ENCODE measurements around the gene ZNF81.
A peak's percentile ranks its signal among the peaks of the same experiment; 100 is the strongest.

The ZNF81 gene

DNA sequence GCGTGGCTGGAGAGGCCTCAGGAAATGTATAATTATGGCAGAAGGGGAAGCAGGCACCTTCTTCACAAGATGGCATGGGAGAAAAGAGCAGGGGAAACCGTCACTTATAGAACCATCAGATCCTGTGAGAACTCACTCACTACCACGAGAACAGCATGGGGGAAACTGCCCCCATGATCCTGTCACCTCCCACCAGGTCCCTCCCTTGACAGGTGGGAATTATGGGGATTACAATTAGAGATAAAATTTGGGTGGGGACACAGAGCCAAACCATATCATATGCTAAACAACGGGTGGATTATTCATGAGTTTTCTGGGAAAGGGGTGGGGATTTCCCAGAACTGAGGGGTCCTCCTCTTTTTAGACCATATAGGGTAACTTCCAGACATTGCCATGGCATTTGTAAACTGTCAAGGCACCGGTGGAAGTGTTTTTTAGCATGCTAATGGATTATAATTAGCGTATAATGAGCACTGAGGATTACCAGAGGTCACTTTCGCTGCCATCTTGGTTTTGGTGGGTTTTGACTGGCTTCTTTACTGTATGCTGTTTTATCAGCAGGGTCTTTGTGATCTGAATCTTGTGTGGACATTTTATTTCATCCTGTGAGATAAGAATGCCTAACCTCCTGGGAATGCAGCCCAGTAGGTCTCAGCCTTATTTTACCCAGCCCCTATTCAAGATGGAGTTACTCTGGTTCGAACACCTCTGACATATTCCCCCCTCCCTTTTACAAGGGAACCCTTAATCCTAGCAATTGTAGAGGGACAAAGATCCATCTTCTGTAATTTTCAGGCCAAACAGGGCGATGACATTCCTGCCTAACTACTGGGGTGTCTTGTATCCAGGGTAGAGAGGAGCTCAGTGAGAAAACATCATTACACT lies 27.6 kb upstream of the ZNF81 start:
- H3K4me1 ChIP-seq (ENCODE audit: control insufficient read depth, low read depth, low read length): no peaks in the 10 kb centered on the region
- no peak overlapping the region for H2AK5ac ChIP-seq (ENCODE audit: low read length)
- no peak overlapping the region for H2BK15ac ChIP-seq (replicated peaks; ENCODE audit: low read depth)
- no peak overlapping the region for H3K4me3 ChIP-seq (ENCODE audit: low read length)
- no peak overlapping the region for H2BK5ac ChIP-seq (ENCODE audit: low read length)
- H3K27me3 ChIP-seq (ENCODE audit: insufficient read depth, low read length, poor library complexity): no peaks in the 10 kb centered on the region
- no peak overlapping the region for H3K9ac ChIP-seq (ENCODE audit: low read length)
- no peak overlapping the region for H3K23ac ChIP-seq (ENCODE audit: low read length)
- no CpG with 5 or more reads among the region's 9 CpGs for WGBS (ENCODE audit: extremely low coverage, insufficient coverage, low lambda C conversion rate)
- H3K79me1 ChIP-seq (ENCODE audit: low read length): no peaks in the 10 kb centered on the region
- no peak overlapping the region for H3K27ac ChIP-seq (ENCODE audit: low read depth, low read length)
- H3K56ac ChIP-seq (ENCODE audit: low read length): no peak overlapping the region
- no peak overlapping the region for H4K8ac ChIP-seq (ENCODE audit: low read depth, low read length)
- no peaks in the 10 kb centered on the region for H3K36me3 ChIP-seq (ENCODE audit: control insufficient read depth, insufficient read depth, low read length)
- DNase-seq: no peak
- H3K18ac ChIP-seq (ENCODE audit: low read length): no peak overlapping the region
- no peak overlapping the region for H2BK120ac ChIP-seq (ENCODE audit: low read depth, low read length)
- no peak overlapping the region for H3K4me2 ChIP-seq (ENCODE audit: low read length)
- H3K4ac ChIP-seq (ENCODE audit: low read depth, low read length): no peak overlapping the region
- no peaks in the 10 kb centered on the region for H3K79me2 ChIP-seq (ENCODE audit: control insufficient read depth, insufficient read depth, low read length)
- no peak overlapping the region for H4K5ac ChIP-seq (ENCODE audit: low read length)

- H3K23ac ChIP-seq (ENCODE audit: low read length): no peak overlapping the region
- H3K4me3 ChIP-seq (ENCODE audit: low read length): no peak overlapping the region
- H4K8ac ChIP-seq (ENCODE audit: low read depth, low read length): no peak overlapping the region
- H2BK15ac ChIP-seq (replicated peaks; ENCODE audit: low read depth): no peak overlapping the region
- H3K79me2 ChIP-seq (ENCODE audit: control insufficient read depth, insufficient read depth, low read length): no peaks in the 10 kb centered on the region
- H3K79me1 ChIP-seq (ENCODE audit: low read length): no peaks in the 10 kb centered on the region
- DNase-seq: peak; percentile 48
- no CpG with 5 or more reads among the region's 1 CpG for whole genome bisulfite sequencing (ENCODE audit: extremely low coverage, insufficient coverage, low lambda C conversion rate)
- no peaks in the 10 kb centered on the region for H3K36me3 ChIP-seq (ENCODE audit: control insufficient read depth, insufficient read depth, low read length)
- H3K4me1 ChIP-seq (ENCODE audit: control insufficient read depth, low read depth, low read length): peaks cover 6% of the 10 kb centered on the region
- H3K27ac ChIP-seq (ENCODE audit: low read depth, low read length): peak overlapping the region; percentile 57
- H2BK5ac ChIP-seq (ENCODE audit: low read length): no peak overlapping the region
- H3K56ac ChIP-seq (ENCODE audit: low read length): peak overlapping the region; percentile 56
- H4K5ac ChIP-seq (ENCODE audit: low read length): no peak overlapping the region
- H3K9ac ChIP-seq (ENCODE audit: low read length): no peak overlapping the region
- no peak overlapping the region for H2AK5ac ChIP-seq (ENCODE audit: low read length)
- H3K4ac ChIP-seq (ENCODE audit: low read depth, low read length): peak overlapping the region; percentile 94
- no peaks in the 10 kb centered on the region for H3K27me3 ChIP-seq (ENCODE audit: insufficient read depth, low read length, poor library complexity)
- H3K18ac ChIP-seq (ENCODE audit: low read length): no peak overlapping the region
- H3K4me2 ChIP-seq (ENCODE audit: low read length): no peak overlapping the region
- peak overlapping the region; percentile 97 for H2BK120ac ChIP-seq (ENCODE audit: low read depth, low read length)
Observed at GRCh38 chrX:47814851-47815250, 21.9 kb upstream of the ZNF81 start.

- WGBS (ENCODE audit: extremely low coverage, insufficient coverage, low lambda C conversion rate): no CpG with 5 or more reads among the region's 4 CpGs
- peak; percentile 81 for DNase-seq
- H3K79me2 ChIP-seq (ENCODE audit: control insufficient read depth, insufficient read depth, low read length): no peaks in the 10 kb centered on the region
Observed at GRCh38 chrX:47815901-47816845, 20.5 kb upstream of the ZNF81 start.

DNA sequence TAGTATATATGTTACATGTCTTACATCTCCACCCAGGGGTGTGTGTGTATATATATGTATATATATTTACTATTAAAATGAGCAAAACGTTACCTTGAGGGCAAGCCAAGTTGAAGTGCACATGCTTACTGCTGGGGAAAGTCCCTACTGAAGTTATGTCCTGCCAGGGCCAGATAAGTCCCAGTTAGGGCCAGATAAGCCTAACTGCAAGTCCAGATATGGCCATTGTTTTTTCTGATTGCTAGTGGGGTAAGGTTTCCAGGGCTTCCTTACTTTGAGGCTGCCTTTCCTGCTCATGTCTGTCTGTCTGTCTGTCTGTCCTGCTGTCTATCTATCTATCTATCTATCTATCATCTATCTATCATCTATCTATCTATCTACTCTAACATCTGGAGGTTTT lies 19.3 kb upstream of the ZNF81 start:
- Histone ChIP-seq H3K4me3 (ENCODE audit: low read length) (no peak overlapping the region), H2BK120ac (ENCODE audit: low read depth, low read length) (peak overlapping the region; percentile 45), H3K27me3 (ENCODE audit: insufficient read depth, low read length, poor library complexity) (no peaks in the 10 kb centered on the region), H3K18ac (ENCODE audit: low read length) (peak overlapping the region; percentile 39), H3K4ac (ENCODE audit: low read depth, low read length) (peak overlapping the region; percentile 68), H3K4me1 (ENCODE audit: control insufficient read depth, low read depth, low read length) (peaks cover 6% of the 10 kb centered on the region), H4K8ac (ENCODE audit: low read depth, low read length) (no peak overlapping the region), H2AK5ac (ENCODE audit: low read length) (no peak overlapping the region), H3K4me2 (ENCODE audit: low read length) (no peak overlapping the region), H3K56ac (ENCODE audit: low read length) (no peak overlapping the region), H2BK15ac (replicated peaks; ENCODE audit: low read depth) (no peak overlapping the region), H3K36me3 (ENCODE audit: control insufficient read depth, insufficient read depth, low read length) (no peaks in the 10 kb centered on the region), H4K5ac (ENCODE audit: low read length) (no peak overlapping the region), H3K23ac (ENCODE audit: low read length) (no peak overlapping the region), H3K79me2 (ENCODE audit: control insufficient read depth, insufficient read depth, low read length) (no peaks in the 10 kb centered on the region), H3K79me1 (ENCODE audit: low read length) (no peaks in the 10 kb centered on the region), H2BK5ac (ENCODE audit: low read length) (no peak overlapping the region), H3K9ac (ENCODE audit: low read length) (no peak overlapping the region), H3K27ac (ENCODE audit: low read depth, low read length) (no peak overlapping the region)
- no CpG with 5 or more reads among the region's 1 CpG for WGBS (ENCODE audit: extremely low coverage, insufficient coverage, low lambda C conversion rate)
- peak; percentile 40 for DNase-seq

More at GRCh38 chrX:47815901-47816845, 20.5 kb upstream of the ZNF81 start:
- no peaks in the 10 kb centered on the region for H3K27me3 ChIP-seq (ENCODE audit: insufficient read depth, low read length, poor library complexity)
- H3K36me3 ChIP-seq (ENCODE audit: control insufficient read depth, insufficient read depth, low read length): no peaks in the 10 kb centered on the region
- no peak overlapping the region for H2BK120ac ChIP-seq (ENCODE audit: low read depth, low read length)
- peak overlapping the region; percentile 86 for H3K18ac ChIP-seq (ENCODE audit: low read length)
- H3K4me1 ChIP-seq (ENCODE audit: control insufficient read depth, low read depth, low read length): peaks cover 6% of the 10 kb centered on the region
- H2AK5ac ChIP-seq (ENCODE audit: low read length): no peak overlapping the region
- no peak overlapping the region for H4K8ac ChIP-seq (ENCODE audit: low read depth, low read length)
- H3K27ac ChIP-seq (ENCODE audit: low read depth, low read length): peak overlapping the region; percentile 63
- H2BK5ac ChIP-seq (ENCODE audit: low read length): peak overlapping the region; percentile 93
- H2BK15ac ChIP-seq (replicated peaks; ENCODE audit: low read depth): no peak overlapping the region
- peak overlapping the region; percentile 94 for H3K4ac ChIP-seq (ENCODE audit: low read depth, low read length)
- no peak overlapping the region for H3K4me2 ChIP-seq (ENCODE audit: low read length)
- H3K56ac ChIP-seq (ENCODE audit: low read length): peak overlapping the region; percentile 56
- H3K79me1 ChIP-seq (ENCODE audit: low read length): no peaks in the 10 kb centered on the region
- H3K9ac ChIP-seq (ENCODE audit: low read length): no peak overlapping the region
- H3K4me3 ChIP-seq (ENCODE audit: low read length): no peak overlapping the region
- no peak overlapping the region for H4K5ac ChIP-seq (ENCODE audit: low read length)
- no peak overlapping the region for H3K23ac ChIP-seq (ENCODE audit: low read length)

DNA sequence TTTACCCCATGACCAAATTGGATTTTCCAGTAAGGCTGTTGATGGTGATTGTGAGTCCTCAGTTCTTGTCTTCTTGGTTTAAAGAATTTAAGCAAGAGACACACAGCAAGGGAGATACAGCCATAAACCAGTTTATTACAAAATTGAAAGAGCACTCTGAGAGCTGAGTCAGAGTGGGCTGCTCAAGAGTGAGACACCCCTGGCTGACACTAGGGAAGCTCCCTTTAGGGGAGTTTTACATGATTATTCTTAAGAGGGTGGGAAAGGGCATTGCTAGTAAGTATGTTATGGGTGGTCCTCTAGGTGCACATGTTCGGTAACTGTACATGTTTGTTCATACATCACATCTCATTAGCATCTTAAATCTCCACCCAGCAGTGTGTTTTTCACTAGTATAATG lies 18.8 kb upstream of the ZNF81 start:
- Histone ChIP-seq H3K9ac (ENCODE audit: low read length) (no peak overlapping the region), H3K36me3 (ENCODE audit: control insufficient read depth, insufficient read depth, low read length) (no peaks in the 10 kb centered on the region), H3K4me2 (ENCODE audit: low read length) (no peak overlapping the region), H3K79me1 (ENCODE audit: low read length) (no peaks in the 10 kb centered on the region), H2BK15ac (replicated peaks; ENCODE audit: low read depth) (no peak overlapping the region), H3K79me2 (ENCODE audit: control insufficient read depth, insufficient read depth, low read length) (no peaks in the 10 kb centered on the region), H3K56ac (ENCODE audit: low read length) (no peak overlapping the region), H4K8ac (ENCODE audit: low read depth, low read length) (no peak overlapping the region), H2BK5ac (ENCODE audit: low read length) (no peak overlapping the region), H3K18ac (ENCODE audit: low read length) (no peak overlapping the region), H3K23ac (ENCODE audit: low read length) (no peak overlapping the region), H3K4me1 (ENCODE audit: control insufficient read depth, low read depth, low read length) (peaks cover 6% of the 10 kb centered on the region), H2BK120ac (ENCODE audit: low read depth, low read length) (no peak overlapping the region), H3K4ac (ENCODE audit: low read depth, low read length) (no peak overlapping the region), H3K27ac (ENCODE audit: low read depth, low read length) (no peak overlapping the region), H3K27me3 (ENCODE audit: insufficient read depth, low read length, poor library complexity) (no peaks in the 10 kb centered on the region), H2AK5ac (ENCODE audit: low read length) (no peak overlapping the region), H4K5ac (ENCODE audit: low read length) (no peak overlapping the region), H3K4me3 (ENCODE audit: low read length) (no peak overlapping the region)
- DNase-seq: no peak
- no CpG with 5 or more reads among the region's 1 CpG for WGBS (ENCODE audit: extremely low coverage, insufficient coverage, low lambda C conversion rate)
